ENCODE measurements around the gene ESR2.

Gene ESR2

DNA sequence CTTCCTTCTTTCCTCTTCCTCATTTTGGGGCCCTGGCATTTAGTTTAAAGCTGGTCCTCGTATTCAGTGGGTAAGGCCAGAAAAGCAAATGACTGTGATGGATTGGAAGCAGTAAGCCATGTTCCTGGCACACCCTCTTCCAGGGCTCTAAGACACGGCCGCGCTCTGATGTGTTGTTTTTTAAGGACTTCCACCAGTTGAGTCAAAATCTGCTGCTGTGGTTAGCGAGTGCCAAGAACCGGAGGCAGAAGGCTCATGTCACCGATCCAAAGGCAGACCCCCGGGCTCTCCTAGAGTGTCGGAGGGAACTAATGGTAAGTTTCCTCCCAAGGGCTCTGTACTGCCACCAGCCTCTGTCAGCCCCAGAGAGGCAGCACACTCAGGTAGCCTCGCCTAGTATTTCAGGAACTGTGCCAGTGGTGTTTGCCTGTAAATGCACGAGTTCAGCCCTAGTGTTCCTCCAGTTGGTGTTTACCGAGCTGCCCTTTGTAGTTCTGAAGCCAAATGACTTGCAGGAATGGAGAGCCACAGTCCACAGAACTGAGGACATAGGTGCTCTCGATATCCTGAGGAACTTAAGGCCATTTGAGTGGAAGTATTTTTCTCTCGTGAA is 72.7 kb downstream of the ESR2 start:
- Histone ChIP-seq H3K4me1 (ENCODE audit: control insufficient read depth, insufficient read depth, low read length) (peaks cover 2% of the 10 kb centered on the region), H3K27ac (ENCODE audit: low read length) (no peak overlapping the region), H3K9me3 (ENCODE audit: control insufficient read depth in 2 of 2, low read length in 2 of 2) (no peaks in the 10 kb centered on the region), H3K27me3 (ENCODE audit: control insufficient read depth in 1 of 2, insufficient read depth in 2 of 2, low read length in 2 of 2) (no peaks in the 10 kb centered on the region), H3K9ac (ENCODE audit: low read length in 2 of 2) (no peak overlapping the region), H3K4me3 (ENCODE audit: low read length in 2 of 2) (no peak overlapping the region), H3K36me3 (ENCODE audit: control insufficient read depth in 2 of 2, insufficient read depth in 2 of 2, low read length in 2 of 2) (peaks cover 3 to 17% of the 10 kb centered on the region in 2 donors)

DNA sequence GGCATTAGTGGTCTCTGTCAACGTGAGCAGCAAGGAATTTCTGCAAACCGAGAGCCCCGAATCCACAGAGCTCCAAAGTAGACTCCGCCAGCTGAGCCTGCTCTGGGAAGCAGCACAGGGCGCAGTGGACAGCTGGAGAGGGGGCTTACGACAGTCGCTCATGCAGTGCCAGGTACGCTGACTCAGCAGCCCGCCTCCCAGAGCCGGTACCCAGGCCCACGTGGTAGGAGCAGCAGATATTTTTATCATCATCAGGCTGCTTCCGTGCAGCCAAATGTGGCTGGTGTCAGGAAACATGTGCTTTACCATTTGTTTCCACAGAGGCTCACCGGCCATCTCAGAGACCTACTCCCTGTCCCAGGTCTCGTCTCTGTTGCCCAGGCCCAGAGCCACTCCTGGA is 73.7 kb downstream of the ESR2 start:
- peaks cover 2% of the 10 kb centered on the region for H3K4me1 ChIP-seq (ENCODE audit: control insufficient read depth, insufficient read depth, low read length)
- H3K9me3 ChIP-seq (ENCODE audit: control insufficient read depth in 2 of 2, low read length in 2 of 2): no peaks in the 10 kb centered on the region
- peaks cover 3 to 19% of the 10 kb centered on the region in 2 donors for H3K36me3 ChIP-seq (ENCODE audit: control insufficient read depth in 2 of 2, insufficient read depth in 2 of 2, low read length in 2 of 2)
- H3K9ac ChIP-seq (ENCODE audit: low read length in 2 of 2): no peak overlapping the region
- no peak overlapping the region for H3K4me3 ChIP-seq (ENCODE audit: low read length in 2 of 2)
- H3K27ac ChIP-seq (ENCODE audit: low read length): no peak overlapping the region
- H3K27me3 ChIP-seq (ENCODE audit: control insufficient read depth in 1 of 2, insufficient read depth in 2 of 2, low read length in 2 of 2): no peaks in the 10 kb centered on the region

DNA sequence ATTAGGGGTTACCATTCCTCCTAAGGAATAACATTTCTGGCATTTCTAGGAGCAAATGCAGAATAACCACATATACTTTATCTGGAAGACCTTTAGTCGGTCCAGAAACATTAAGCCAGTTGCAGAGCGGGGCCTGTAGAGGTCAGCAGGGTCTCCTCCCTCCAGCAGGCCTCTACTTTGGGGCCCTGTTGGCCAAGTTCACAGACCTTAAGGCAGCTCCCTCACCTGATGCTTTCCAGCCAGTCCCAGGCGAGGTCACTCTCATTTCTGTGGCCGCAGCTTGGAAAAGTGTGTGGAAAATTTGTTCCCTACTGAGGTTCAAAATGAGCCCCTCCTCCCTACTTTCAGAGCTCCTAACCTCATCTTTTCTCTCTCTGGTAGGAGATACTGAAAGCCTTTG is 74.1 kb downstream of the ESR2 start:
- Histone ChIP-seq H3K36me3 (ENCODE audit: control insufficient read depth in 2 of 2, insufficient read depth in 2 of 2, low read length in 2 of 2) (peaks cover 3 to 18% of the 10 kb centered on the region in 2 donors), H3K9me3 (ENCODE audit: control insufficient read depth in 2 of 2, low read length in 2 of 2) (no peaks in the 10 kb centered on the region), H3K4me3 (ENCODE audit: low read length in 2 of 2) (no peak overlapping the region), H3K9ac (ENCODE audit: low read length in 2 of 2) (no peak overlapping the region), H3K27ac (ENCODE audit: low read length) (no peak overlapping the region), H3K4me1 (ENCODE audit: control insufficient read depth, insufficient read depth, low read length) (peaks cover 2% of the 10 kb centered on the region), H3K27me3 (ENCODE audit: control insufficient read depth in 1 of 2, insufficient read depth in 2 of 2, low read length in 2 of 2) (no peaks in the 10 kb centered on the region)

DNA sequence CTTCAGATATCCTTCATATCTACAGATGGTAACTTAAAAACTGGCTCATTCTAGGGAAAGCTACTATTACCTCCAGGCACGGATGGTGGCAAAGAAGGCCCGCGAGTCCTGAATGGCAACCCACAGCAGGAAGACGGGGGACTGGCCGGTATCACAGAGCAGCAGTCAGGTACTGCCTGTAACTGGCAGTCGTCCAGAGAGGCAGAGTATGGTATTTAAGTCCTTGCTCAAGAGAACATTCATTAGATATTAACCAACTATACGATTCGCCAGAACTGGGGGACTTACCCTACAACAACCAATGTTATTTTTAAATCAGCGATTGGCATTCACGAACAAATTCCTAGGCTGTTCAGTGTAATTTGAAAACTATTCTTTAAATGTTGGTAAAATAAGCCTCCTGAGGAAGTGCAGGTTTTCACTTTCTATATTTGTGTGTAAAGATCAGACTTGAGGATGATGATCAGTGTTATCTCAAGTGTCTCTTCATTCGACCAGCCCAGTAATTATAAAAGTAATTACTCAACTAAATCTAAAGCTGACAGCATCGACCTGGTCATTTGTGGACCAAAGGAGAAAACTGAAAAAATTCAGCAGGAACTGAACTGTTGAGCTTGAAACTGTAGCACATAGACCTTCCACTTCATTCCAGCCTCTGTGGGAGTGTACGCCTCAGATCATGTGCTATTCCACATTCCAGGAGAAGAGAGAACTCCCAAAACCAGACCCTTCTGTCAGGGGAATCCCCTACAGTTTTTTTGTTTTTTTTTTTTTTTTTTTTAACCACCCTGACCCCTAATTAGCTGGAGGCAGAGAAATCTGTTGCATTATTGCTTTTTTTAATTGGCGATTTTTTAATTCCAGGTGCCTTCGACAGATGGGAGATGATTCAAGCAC is 75.6 kb downstream of the ESR2 start:
- no peak overlapping the region for H3K9ac ChIP-seq (ENCODE audit: low read length in 2 of 2)
- H3K27ac ChIP-seq (ENCODE audit: low read length): no peak overlapping the region
- peaks cover 2% of the 10 kb centered on the region for H3K4me1 ChIP-seq (ENCODE audit: control insufficient read depth, insufficient read depth, low read length)

DNA sequence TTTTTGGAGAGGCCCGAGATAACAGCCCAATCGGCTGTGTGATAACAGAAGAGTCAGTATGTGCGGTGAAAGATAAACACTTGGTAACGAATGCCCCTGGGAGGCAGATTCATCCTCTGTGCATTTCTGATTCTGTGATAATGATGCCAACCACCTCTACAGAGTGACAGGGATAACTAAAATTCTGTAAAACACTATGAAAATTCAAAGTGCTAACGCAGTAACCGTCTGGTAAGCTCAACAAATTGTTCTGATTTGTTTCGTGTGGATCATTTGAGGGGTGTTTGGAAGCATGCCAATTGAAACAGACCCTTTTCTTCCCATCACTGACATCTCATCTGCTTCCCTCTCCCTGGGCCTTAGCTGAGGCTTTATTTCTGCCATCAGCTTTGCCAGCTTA is 76.3 kb downstream of the ESR2 start:
- H3K27ac ChIP-seq (ENCODE audit: low read length): no peak overlapping the region
- H3K36me3 ChIP-seq (ENCODE audit: control insufficient read depth in 2 of 2, insufficient read depth in 2 of 2, low read length in 2 of 2): peaks cover 0 to 16% of the 10 kb centered on the region in 2 donors
- no peak overlapping the region for H3K4me3 ChIP-seq (ENCODE audit: low read length in 2 of 2)
- peaks cover 2% of the 10 kb centered on the region for H3K4me1 ChIP-seq (ENCODE audit: control insufficient read depth, insufficient read depth, low read length)
- no peak overlapping the region for H3K9ac ChIP-seq (ENCODE audit: low read length in 2 of 2)
- no peaks in the 10 kb centered on the region for H3K27me3 ChIP-seq (ENCODE audit: control insufficient read depth in 1 of 2, insufficient read depth in 2 of 2, low read length in 2 of 2)
- H3K9me3 ChIP-seq (ENCODE audit: control insufficient read depth in 2 of 2, low read length in 2 of 2): no peaks in the 10 kb centered on the region

More for the DNA sequence above, 75.6 kb downstream of the ESR2 start:
- no peaks in the 10 kb centered on the region for H3K27me3 ChIP-seq (ENCODE audit: control insufficient read depth in 1 of 2, insufficient read depth in 2 of 2, low read length in 2 of 2)
- H3K9me3 ChIP-seq (ENCODE audit: control insufficient read depth in 2 of 2, low read length in 2 of 2): no peaks in the 10 kb centered on the region
- H3K4me3 ChIP-seq (ENCODE audit: low read length in 2 of 2): no peak overlapping the region
- peaks cover 0 to 17% of the 10 kb centered on the region in 2 donors for H3K36me3 ChIP-seq (ENCODE audit: control insufficient read depth in 2 of 2, insufficient read depth in 2 of 2, low read length in 2 of 2)

DNA sequence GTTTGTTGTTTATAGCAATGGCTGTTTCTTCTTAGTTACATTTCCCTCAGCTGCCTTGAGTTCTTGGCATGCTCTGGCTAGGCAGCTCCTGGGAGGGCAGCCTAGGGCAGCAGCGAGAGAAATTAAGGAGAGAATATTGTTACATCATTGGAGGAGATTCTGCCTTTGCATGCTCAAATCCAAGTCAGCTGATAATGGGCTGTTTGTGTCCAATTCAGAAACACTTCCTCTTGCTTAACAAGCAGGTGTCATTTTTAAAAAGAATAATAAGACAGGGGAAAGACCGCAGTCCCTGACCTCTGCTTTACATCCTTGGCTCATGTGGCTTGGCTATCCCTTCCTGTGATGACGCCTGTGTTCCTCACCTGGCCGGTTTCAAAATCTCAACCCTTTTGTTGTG is 76.9 kb downstream of the ESR2 start:
- H3K9ac ChIP-seq (ENCODE audit: low read length in 2 of 2): no peak overlapping the region
- no peaks in the 10 kb centered on the region for H3K9me3 ChIP-seq (ENCODE audit: control insufficient read depth in 2 of 2, low read length in 2 of 2)
- H3K4me3 ChIP-seq (ENCODE audit: low read length in 2 of 2): no peak overlapping the region
- H3K27ac ChIP-seq (ENCODE audit: low read length): no peak overlapping the region
- peaks cover 0 to 16% of the 10 kb centered on the region in 2 donors for H3K36me3 ChIP-seq (ENCODE audit: control insufficient read depth in 2 of 2, insufficient read depth in 2 of 2, low read length in 2 of 2)
- peaks cover 2% of the 10 kb centered on the region for H3K4me1 ChIP-seq (ENCODE audit: control insufficient read depth, insufficient read depth, low read length)
- no peaks in the 10 kb centered on the region for H3K27me3 ChIP-seq (ENCODE audit: control insufficient read depth in 1 of 2, insufficient read depth in 2 of 2, low read length in 2 of 2)

DNA sequence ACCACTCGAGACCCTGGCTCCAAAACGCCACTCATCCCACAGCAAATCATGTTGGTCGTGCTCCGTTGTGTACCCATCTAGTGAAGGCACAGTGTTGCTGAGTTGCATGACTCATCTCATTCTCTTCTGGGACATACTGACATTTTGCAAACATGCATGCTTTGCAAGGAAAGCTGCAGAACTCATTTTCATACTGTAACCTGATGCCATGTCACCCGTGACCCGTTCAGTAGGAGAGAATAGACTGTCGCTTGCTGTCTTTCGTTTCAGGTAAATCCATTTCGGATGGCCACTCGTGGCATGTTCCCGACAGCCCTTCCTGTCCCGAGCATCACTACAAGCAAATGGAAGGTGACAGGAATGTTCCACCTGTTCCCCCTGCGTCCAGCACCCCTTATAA is 78.2 kb downstream of the ESR2 start:
- Histone ChIP-seq H3K27ac (ENCODE audit: low read length) (no peak overlapping the region), H3K36me3 (ENCODE audit: control insufficient read depth in 2 of 2, insufficient read depth in 2 of 2, low read length in 2 of 2) (peaks cover 0 to 15% of the 10 kb centered on the region in 2 donors)

DNA sequence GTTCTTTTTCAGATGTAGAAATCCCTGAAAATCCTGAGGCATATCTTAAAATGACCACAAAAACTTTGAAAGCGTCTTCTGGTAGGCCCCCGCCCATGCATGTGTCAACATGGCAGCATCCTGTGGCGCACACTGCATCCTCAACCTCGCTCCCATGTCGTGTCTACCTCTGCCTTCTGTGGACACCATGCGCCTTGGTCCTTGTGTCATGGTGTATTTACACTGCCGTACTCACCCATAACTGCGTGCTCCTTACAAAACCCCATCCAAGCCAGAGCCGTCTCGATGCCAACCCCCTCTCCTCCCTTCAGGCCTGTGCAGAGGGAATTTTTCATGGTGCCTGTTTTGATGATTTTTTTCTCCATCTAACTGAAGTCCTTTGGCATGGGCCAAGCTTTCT is 78.9 kb downstream of the ESR2 start:
- Histone ChIP-seq H3K4me1 (ENCODE audit: control insufficient read depth, insufficient read depth, low read length) (peaks cover 2% of the 10 kb centered on the region), H3K27me3 (ENCODE audit: control insufficient read depth in 1 of 2, insufficient read depth in 2 of 2, low read length in 2 of 2) (no peaks in the 10 kb centered on the region), H3K9me3 (ENCODE audit: control insufficient read depth in 2 of 2, low read length in 2 of 2) (no peaks in the 10 kb centered on the region), H3K9ac (ENCODE audit: low read length in 2 of 2) (no peak overlapping the region), H3K27ac (ENCODE audit: low read length) (no peak overlapping the region), H3K36me3 (ENCODE audit: control insufficient read depth in 2 of 2, insufficient read depth in 2 of 2, low read length in 2 of 2) (peaks cover 0 to 14% of the 10 kb centered on the region in 2 donors), H3K4me3 (ENCODE audit: low read length in 2 of 2) (no peak overlapping the region)

More for the DNA sequence above, 78.2 kb downstream of the ESR2 start:
- H3K27me3 ChIP-seq (ENCODE audit: control insufficient read depth in 1 of 2, insufficient read depth in 2 of 2, low read length in 2 of 2): no peaks in the 10 kb centered on the region
- peaks cover 2% of the 10 kb centered on the region for H3K4me1 ChIP-seq (ENCODE audit: control insufficient read depth, insufficient read depth, low read length)
- no peak overlapping the region for H3K9ac ChIP-seq (ENCODE audit: low read length in 2 of 2)
- H3K4me3 ChIP-seq (ENCODE audit: low read length in 2 of 2): no peak overlapping the region
- H3K9me3 ChIP-seq (ENCODE audit: control insufficient read depth in 2 of 2, low read length in 2 of 2): no peaks in the 10 kb centered on the region

DNA sequence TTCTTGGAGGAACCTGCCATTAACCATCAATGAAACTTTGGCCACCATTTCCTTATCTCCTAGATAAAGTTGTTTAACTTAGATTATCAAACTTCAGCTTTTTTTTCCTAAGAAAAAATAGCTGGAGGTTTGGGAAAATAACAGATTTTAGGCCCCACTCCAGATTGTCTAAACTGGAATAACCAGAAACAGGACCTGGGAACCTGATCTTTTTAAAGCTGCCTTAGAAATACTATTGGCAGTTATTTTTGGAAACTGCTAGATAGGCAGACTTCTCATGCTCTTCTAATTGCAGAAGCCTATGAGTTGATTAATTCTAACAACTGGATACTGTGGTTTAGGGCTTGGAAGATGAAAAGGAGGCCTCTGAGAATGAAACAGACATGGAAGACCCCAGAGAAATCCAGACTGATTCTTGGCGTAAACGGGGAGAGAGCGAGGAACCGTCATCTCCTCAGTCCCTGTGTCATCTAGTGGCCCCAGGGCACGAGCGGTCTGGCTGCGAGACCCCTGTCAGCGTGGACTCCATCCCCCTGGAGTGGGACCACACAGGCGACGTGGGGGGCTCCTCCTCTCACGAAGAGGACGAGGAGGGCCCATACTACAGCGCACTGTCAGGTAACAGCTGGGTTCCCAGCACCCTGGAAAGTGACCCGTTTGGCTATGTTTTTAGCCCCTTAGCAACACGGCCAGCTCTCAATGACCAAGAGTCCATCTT is 80.2 kb downstream of the ESR2 start:
- Histone ChIP-seq H3K27me3 (ENCODE audit: control insufficient read depth in 1 of 2, insufficient read depth in 2 of 2, low read length in 2 of 2) (no peaks in the 10 kb centered on the region), H3K9ac (ENCODE audit: low read length in 2 of 2) (no peak overlapping the region), H3K9me3 (ENCODE audit: control insufficient read depth in 2 of 2, low read length in 2 of 2) (no peaks in the 10 kb centered on the region), H3K27ac (ENCODE audit: low read length) (no peak overlapping the region), H3K4me1 (ENCODE audit: control insufficient read depth, insufficient read depth, low read length) (peaks cover 4% of the 10 kb centered on the region), H3K36me3 (ENCODE audit: control insufficient read depth in 2 of 2, insufficient read depth in 2 of 2, low read length in 2 of 2) (peaks cover 0 to 11% of the 10 kb centered on the region in 2 donors), H3K4me3 (ENCODE audit: low read length in 2 of 2) (no peak overlapping the region)

DNA sequence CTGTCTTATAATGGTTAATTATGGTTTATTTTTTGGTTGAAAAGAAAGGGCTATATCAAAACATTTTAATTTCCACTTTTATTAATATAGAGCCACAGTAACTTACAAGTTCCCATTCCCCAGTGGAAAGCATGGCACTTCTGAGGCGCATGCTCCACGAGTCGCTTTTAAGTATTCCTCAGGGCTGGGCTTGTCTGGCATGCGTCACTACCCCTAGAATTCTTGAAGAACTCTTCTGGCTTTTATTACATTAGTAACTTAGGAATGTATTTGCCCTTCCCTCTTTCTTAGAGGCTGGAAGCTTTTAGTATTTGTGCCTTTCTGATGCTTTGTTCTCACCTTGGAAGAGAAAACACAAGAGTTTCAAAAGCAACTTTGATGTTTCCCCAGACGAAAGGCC is 81.1 kb downstream of the ESR2 start:
- Histone ChIP-seq H3K4me3 (ENCODE audit: low read length in 2 of 2) (no peak overlapping the region), H3K27me3 (ENCODE audit: control insufficient read depth in 1 of 2, insufficient read depth in 2 of 2, low read length in 2 of 2) (no peaks in the 10 kb centered on the region), H3K9ac (ENCODE audit: low read length in 2 of 2) (no peak overlapping the region), H3K36me3 (ENCODE audit: control insufficient read depth in 2 of 2, insufficient read depth in 2 of 2, low read length in 2 of 2) (peaks cover 0 to 11% of the 10 kb centered on the region in 2 donors), H3K4me1 (ENCODE audit: control insufficient read depth, insufficient read depth, low read length) (peaks cover 4% of the 10 kb centered on the region), H3K9me3 (ENCODE audit: control insufficient read depth in 2 of 2, low read length in 2 of 2) (no peaks in the 10 kb centered on the region), H3K27ac (ENCODE audit: low read length) (no peak overlapping the region)
